ENCODE data around the gene NFATC3.

NFATC3 gene

GRCh38 chr16:68085259-68086071 lies at the start of gene NFATC3:
Gene NFATC3, plus strand, starts transcription at chr16:68085370. Its CDS starts 312 bp downstream, at chr16:68085682.
- no peak for TF ChIP-seq CTCF (IDR thresholded peaks at IDR 0.05; ENCODE audit: low read depth, low read length, missing control alignments)
- peak; percentile 88 for DNase-seq (ENCODE audit: low read depth)
- H3K4me3 ChIP-seq (ENCODE audit: low read depth, low read length), result peak within 1 kb of the TSS; percentile 84

GRCh38 chr16:68037841-68038597 lies 47.2 kb upstream of the NFATC3 start:
- no peak for TF ChIP-seq CTCF (IDR thresholded peaks at IDR 0.05; ENCODE audit: low read depth, low read length, missing control alignments)
- peak overlapping the region; percentile 59 for H3K4me3 ChIP-seq (ENCODE audit: low read depth, low read length)
- DNase-seq (ENCODE audit: low read depth), result no peak

- H3K4me3 ChIP-seq (ENCODE audit: low read depth, low read length), result no peak overlapping the region
- peak; percentile 62 for DNase-seq (ENCODE audit: low read depth)
- peak; percentile 87 for TF ChIP-seq CTCF (IDR thresholded peaks at IDR 0.05; ENCODE audit: low read depth, low read length, missing control alignments)
Observed at GRCh38 chr16:68040506-68041288, 44.5 kb upstream of the NFATC3 start.

GRCh38 chr16:68041783-68042182 lies 43.4 kb upstream of the NFATC3 start:
- H3K4me3 ChIP-seq (ENCODE audit: low read depth, low read length), result no peak overlapping the region
- no peak for DNase-seq (ENCODE audit: low read depth)
- no peak for TF ChIP-seq CTCF (IDR thresholded peaks at IDR 0.05; ENCODE audit: low read depth, low read length, missing control alignments)

- H3K4me3 ChIP-seq (ENCODE audit: low read depth, low read length), result no peak overlapping the region
- TF ChIP-seq CTCF (IDR thresholded peaks at IDR 0.05; ENCODE audit: low read depth, low read length, missing control alignments), result no peak
- no peak for DNase-seq (ENCODE audit: low read depth)
Observed at GRCh38 chr16:68046106-68046505, 39.1 kb upstream of the NFATC3 start.

- DNase-seq (ENCODE audit: low read depth), result no peak
- no peak for TF ChIP-seq CTCF (IDR thresholded peaks at IDR 0.05; ENCODE audit: low read depth, low read length, missing control alignments)
- no peak overlapping the region for H3K4me3 ChIP-seq (ENCODE audit: low read depth, low read length)
Observed at GRCh38 chr16:68047987-68048386, 37.2 kb upstream of the NFATC3 start.
